HG03439 (cell line): ENCODE measurements around the gene CHST12.
"Not testable (repeated sequence)": the region's sequence is repeated elsewhere in the genome, so short reads cannot be mapped to it uniquely, and the experiment has no call there.

ENCODE experiments used
- ATAC-seq: cut with Tn5 transposase; IDR thresholded peaks from one replicate; pipeline ENCODE4 v1.9.1; 2021; ENCODE audit warnings: mild to moderate bottlenecking, moderate library complexity; ENCODE audit not compliant: unreplicated experiment

Gene CHST12

DNA sequence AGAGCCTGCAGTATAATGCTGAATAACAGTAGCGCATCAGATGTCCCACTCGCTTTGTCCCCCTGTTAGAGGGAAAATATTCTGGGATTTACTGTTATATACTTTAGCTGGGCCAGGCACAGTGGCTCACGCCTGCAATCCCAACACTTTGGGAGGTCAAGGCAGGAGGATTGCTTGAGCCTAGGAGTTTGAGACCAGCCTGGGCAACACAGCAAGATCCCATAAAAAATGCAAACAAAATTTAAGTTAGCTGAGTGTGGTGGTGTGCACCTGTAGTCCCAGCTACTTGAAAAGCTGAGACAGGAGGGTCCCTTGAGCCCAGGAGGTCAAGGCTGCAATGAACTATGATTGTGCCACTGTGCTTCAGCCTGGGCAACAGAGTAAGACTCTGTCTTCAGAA, 50.4 kb downstream of the CHST12 start:
- ATAC-seq: not testable (repeated sequence)

DNA sequence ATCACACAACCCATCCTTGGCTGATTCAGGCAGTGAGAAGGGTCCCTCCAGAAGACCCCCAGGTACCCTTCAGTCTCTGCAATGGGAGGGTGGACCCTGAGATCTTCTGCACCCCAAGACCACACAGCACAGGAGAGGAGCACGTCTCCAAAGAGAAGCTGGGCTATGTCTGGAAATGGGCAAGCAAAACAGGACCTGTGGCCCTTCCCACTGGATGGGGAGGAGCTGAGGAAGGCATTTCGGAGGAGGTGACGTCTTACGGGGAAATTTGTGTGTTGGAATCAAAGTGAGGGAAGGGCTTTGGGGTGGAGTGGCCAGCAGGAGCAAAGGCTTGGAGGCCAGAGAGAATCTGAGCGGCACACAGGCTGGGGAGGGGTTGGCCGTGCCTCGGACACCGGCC, 56.3 kb downstream of the CHST12 start:
- ATAC-seq: no peak

GRCh38 chr7:2460188-2460587, 56.8 kb downstream of the CHST12 start:
- ATAC-seq: no peak

DNA sequence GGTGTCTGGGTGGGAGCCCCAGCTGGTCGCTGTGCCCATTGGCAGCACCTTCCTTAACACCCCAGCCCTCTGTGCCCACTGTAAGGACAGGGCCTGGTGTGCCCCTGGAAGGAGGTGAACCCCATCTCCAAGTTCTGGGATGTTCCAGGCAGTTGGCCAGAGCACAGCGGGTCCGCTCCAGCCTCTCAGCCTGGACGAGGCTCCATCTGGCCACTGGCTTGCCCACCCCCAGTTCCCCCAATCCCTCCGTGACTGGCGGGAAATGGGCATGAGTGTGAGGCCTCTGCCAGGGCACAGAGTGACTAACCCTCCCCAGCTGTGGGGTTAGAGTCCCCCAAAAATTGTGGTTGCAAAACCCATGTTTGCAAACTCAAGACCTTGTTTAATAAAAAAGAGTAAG, 57.2 kb downstream of the CHST12 start:
- ATAC-seq: no peak

GRCh38 chr7:2461268-2462026, 58.0 kb downstream of the CHST12 start:
- ATAC-seq: no peak

- no peak for ATAC-seq
Measured at GRCh38 chr7:2462731-2463130, 59.3 kb downstream of the CHST12 start.

DNA sequence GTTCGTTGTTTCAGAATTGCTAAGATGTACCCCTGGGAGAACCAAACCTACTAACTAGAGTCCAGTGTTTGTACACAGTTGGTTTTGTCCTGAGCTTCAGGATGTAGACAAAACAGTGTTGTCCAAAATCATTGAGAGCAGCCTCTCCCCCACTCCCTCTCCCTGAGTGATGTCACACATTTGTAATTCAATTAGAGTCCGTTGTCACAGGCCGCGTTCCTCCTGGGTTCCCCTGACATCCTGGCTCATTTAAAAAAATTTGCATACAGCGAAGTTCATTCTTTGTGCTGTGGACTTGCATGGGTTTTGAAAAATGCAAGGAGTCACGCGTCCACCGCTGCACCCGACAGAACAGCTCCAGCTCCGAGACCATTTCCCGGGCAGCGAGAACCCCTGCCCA, 62.5 kb downstream of the CHST12 start:
- ATAC-seq: no peak

DNA sequence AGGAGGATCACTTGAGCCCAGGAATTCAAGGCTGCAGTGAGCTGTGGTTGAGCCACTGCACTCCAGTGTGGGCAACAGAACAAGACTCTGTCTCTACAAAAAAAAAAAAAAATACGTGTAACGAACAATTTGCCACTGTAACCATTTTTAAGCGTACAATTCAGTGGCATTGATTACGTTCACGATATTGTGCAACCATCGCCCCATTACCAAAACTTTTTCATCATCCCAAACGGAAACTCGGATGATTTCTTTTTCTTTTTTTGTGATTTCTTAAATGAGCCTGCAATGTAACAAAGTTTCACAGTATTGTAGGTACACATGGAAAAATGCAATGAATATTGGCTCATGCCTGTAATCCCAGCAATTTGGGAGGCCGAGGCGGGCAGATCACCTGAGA, 63.3 kb downstream of the CHST12 start:
- ATAC-seq: no peak

DNA sequence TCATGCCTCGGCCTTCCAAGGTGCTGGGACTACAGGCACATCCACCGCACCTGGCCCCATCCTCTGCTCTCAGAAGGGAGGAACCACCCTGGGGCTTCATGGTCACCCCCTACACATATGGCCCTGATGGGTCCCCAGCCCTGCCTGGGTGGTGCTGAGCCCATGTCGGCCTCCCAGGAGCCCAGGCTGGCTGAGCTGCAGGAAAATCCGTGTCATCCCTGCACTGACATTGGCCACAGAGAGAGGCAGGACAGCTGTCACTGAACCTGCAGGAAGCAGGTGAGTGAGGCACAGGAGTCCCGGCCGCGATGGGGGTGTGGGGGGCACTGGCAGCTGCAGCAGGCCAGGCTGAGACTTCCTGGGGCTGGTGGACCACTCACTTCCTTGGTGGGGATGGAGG, 64.8 kb downstream of the CHST12 start:
- ATAC-seq: no peak

- ATAC-seq: not testable (repeated sequence)
Measured at GRCh38 chr7:2469460-2470203, 66.2 kb downstream of the CHST12 start.

- no peak for ATAC-seq
Measured at GRCh38 chr7:2470204-2471021, 67.0 kb downstream of the CHST12 start.

DNA sequence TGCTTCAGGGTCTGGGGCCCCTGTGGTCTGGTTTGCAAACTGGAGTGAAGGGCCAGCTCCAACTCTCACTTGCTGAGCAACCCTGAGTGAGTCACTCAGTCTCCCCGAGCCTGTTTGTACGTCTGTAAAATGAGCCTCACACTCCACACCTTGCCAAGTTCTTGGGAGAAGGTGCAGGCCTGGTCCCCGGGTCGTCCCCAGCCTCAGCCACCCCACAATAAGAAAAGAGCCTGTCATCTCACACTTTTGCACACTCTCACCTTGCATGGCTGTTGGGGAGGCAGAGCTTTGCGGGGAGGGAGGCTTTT, 67.6 kb downstream of the CHST12 start:
- no peak for ATAC-seq

GRCh38 chr7:2471396-2471795, 68.0 kb downstream of the CHST12 start:
- ATAC-seq: no peak

- no peak for ATAC-seq
Measured at GRCh38 chr7:2472739-2473138, 69.3 kb downstream of the CHST12 start.

GRCh38 chr7:2473496-2474180, 70.2 kb downstream of the CHST12 start:
- no peak for ATAC-seq

DNA sequence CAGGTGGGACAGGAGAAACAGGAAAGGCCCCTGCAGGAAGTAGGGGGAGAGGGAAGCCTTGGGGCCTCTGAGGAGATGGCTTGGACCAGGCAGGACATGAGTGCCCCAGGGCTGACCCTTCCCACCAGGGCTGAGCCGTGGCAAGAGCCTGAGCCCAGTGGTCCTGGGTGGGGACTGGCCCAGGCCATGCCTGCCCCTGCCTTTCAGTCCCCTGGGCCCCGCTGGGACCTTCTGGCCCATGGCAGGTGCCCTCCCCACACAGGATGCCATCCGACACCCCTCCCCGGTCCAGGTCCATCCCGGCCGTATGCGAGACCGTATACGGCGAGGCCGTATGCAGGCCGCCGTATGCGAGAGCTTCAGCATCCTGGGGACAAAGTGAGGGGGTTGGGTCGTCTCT, 70.8 kb downstream of the CHST12 start:
- no peak for ATAC-seq

GRCh38 chr7:2474813-2475677, 71.6 kb downstream of the CHST12 start:
- no peak for ATAC-seq

DNA sequence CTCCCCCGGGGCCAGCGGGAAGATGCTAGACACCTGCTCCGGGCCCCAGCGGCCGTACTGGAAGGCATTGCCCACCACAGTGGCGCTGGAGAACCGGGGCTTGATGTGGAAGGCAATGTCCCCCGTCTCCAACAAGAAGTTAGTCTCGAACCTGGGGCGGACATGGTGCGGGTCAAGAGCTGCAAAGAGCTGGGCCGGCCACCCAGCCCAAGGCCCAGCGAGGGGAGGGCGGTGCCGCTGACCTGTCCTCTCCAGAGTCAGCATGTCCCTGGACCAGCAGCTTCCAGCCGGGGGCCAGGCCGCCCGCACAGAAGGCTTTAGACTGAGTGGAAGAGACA, 72.2 kb downstream of the CHST12 start:
- no peak for ATAC-seq

- ATAC-seq: no peak
Measured at GRCh38 chr7:2476298-2476697, 72.9 kb downstream of the CHST12 start, which contains the start of gene GRIFIN. Gene GRIFIN, minus strand, starts transcription at chr7:2476398. Its CDS starts 15 bp downstream, at chr7:2476383.

- ATAC-seq: no peak
Measured at GRCh38 chr7:2476776-2477446, 73.5 kb downstream of the CHST12 start.
